NCI-H446 treated with DMSO at 0.1 percent for 48 hours (cell line): Measurements from ENCODE around the gene MMD2.

Experiments
- DNase-seq: peaks from one replicate; lab custom pipeline; 2025; lab: John Stamatoyannopoulos, UW

MMD2 gene

DNA sequence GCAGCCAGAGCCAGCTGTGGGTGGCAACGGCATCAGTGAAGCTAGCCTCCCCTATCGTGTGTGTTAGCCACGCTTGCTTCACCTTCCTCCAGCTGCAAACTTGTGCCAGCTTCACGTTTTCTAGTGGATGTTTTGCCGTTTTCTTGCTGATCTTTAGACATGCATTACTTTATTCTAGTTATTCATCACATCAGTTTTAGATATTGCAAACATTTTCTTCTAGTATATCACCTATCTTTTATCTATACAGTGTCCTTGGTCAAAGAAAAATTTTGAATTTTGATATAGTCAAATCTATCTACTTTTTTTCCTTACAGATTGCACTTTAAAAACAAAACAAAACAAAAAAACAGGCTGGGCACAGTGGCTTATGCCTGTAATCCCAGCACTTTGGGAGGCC is 90.5 kb downstream of the MMD2 start:
- DNase-seq, result no peak

- no peak for DNase-seq
Measured at GRCh38 chr7:4866528-4867496, 92.2 kb downstream of the MMD2 start.

DNA sequence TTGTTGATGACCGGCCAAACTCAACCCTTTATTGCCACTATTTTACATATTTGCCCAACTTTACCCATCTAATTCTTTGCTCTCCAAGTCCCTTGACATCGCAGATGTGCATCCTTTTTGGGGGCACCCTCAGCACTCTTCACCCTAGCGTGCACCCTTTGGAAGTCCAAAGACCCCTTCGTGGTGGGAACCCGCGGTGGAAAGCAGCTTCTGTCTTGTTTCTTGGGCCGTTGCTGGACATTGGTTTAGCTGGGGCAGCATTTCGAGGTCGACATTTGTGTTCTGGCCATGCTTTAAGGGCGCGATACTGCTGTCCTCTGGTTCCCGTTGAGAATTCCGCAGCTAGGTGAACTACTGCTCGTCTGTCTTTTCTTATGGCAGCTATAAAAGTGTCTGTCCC is 96.8 kb downstream of the MMD2 start:
- DNase-seq, result no peak

DNA sequence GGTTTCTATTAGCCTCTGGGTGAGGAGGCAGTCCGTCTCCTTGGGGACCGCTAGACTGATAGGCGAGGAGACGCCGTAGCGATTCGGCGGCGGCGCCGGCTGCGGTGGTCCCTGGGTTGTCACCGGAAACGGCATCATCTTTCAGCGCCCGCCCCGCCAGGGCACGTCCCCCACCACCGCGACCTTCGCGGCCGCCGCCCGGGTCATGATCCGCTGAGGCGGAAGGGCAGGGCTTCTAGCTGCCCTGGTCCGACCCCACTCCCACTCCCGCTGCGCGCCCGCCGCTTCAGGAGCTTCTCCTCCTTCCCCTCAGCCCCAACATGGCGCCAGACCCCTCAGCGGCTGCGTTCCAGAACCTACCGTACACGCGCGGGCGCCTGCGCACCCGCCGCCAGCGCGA is 97.3 kb downstream of the MMD2 start, which contains the start of gene PAPOLB:
PAPOLB (minus strand) TSS at position 358 of the 400 bp plus-strand sequence; CDS start at position 138, 220 bp downstream.
- DNase-seq, result no peak

DNA sequence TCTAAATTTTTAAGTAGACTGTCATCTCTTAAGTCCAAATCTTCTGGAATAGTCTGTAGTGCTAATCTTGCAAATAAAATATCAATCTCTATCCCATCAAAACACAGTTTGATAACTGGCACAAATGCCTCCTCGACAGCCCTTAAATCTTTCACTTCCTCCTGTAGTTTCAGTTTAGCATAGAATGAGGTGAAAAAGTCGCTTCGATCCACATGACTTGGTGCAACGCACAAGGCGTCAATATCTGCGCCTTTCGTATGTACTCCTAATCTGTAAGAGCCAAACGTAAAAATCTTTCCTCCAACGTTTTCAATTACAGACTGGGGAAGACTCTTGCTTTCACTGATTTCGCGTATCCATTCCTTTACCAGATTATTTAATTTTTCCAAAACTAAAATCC is 97.8 kb downstream of the MMD2 start:
- DNase-seq, result no peak

GRCh38 chr7:4857189-4857588 is 101.8 kb downstream of the MMD2 start:
- DNase-seq, result no peak

DNA sequence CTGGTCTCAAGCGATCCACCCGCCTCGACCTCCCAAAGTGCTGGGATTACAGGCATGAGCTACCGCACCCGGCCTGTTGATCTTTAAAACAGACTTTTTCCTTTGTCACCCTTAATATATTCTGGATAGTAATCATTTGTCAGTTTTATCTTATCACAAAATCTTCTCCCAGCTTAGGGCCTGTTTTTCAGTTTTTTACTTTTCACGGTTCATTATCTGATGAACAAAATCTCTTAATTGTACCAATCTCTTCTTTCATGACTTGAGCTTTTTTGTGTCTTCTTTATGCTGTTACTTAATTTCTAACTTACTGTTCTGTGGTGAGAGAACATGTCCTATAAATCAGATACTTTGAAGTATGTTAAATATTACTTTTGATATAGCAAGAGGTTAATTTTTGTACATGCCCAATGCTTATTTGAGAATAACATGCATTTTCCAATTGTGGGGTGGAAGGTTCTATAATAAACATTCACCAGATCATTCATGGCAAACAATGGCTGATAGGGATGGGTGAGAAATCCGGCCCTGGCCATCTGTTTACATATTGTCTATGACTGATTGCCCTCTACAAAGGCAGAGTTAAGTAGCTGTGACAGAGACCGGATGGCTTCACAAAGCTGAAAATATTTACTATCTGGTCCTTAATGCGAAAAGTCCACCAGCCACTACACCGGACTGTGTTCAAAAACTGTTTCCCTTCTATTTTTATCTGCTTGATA is 102.5 kb downstream of the MMD2 start:
- DNase-seq, result no peak
